Right forelimb (tissue), 1 donor: ENCODE results near the gene BBS7.

Source experiments
- DNase-seq: peaks from one replicate; pipeline ENCODE4 v3.0.0-alpha.2; 2018

The BBS7 gene

GRCh38 chr4:121869841-121870822, at the start of gene BBS7:
Gene BBS7, minus strand, starts transcription at chr4:121870474. Its CDS starts 161 bp downstream, at chr4:121870313.
- DNase-seq, result peak; percentile 99

GRCh38 chr4:121913667-121914066, 43.4 kb upstream of the BBS7 start:
- no peak for DNase-seq

GRCh38 chr4:121908346-121908745, 38.1 kb upstream of the BBS7 start:
- no peak for DNase-seq

- peak; percentile 48 for DNase-seq
Measured at GRCh38 chr4:121900132-121900983, 30.1 kb upstream of the BBS7 start.

- no peak for DNase-seq
Measured at GRCh38 chr4:121898150-121898549, 27.9 kb upstream of the BBS7 start.

- no peak for DNase-seq
Measured at GRCh38 chr4:121888134-121888533, 17.9 kb upstream of the BBS7 start.

GRCh38 chr4:121885115-121885514, 14.8 kb upstream of the BBS7 start:
- DNase-seq, result no peak

- no peak for DNase-seq
Measured at GRCh38 chr4:121881158-121881557, 10.9 kb upstream of the BBS7 start.

GRCh38 chr4:121879135-121879534, 8.9 kb upstream of the BBS7 start:
- no peak for DNase-seq

GRCh38 chr4:121877041-121877773, 6.9 kb upstream of the BBS7 start:
- DNase-seq, result no peak

- DNase-seq, result no peak
Measured at GRCh38 chr4:121876070-121876469, 5.8 kb upstream of the BBS7 start.

GRCh38 chr4:121875652-121876051, 5.4 kb upstream of the BBS7 start:
- DNase-seq, result no peak

- DNase-seq, result no peak
Measured at GRCh38 chr4:121873604-121874003, 3.3 kb upstream of the BBS7 start.

- no peak for DNase-seq
Measured at GRCh38 chr4:121863799-121864198, 6.5 kb downstream of the BBS7 start.

- no peak for DNase-seq
Measured at GRCh38 chr4:121861426-121861825, 8.8 kb downstream of the BBS7 start.

GRCh38 chr4:121860121-121860520, 10.2 kb downstream of the BBS7 start:
- DNase-seq, result no peak

- no peak for DNase-seq
Measured at GRCh38 chr4:121851354-121851753, 18.9 kb downstream of the BBS7 start.

- no peak for DNase-seq
Measured at GRCh38 chr4:121846662-121847061, 23.6 kb downstream of the BBS7 start.

GRCh38 chr4:121842862-121843261, 27.4 kb downstream of the BBS7 start:
- no peak for DNase-seq

- DNase-seq, result no peak
Measured at GRCh38 chr4:121838136-121838535, 32.1 kb downstream of the BBS7 start.

- DNase-seq, result no peak
Measured at GRCh38 chr4:121829511-121829910, 40.8 kb downstream of the BBS7 start.

- DNase-seq, result no peak
Measured at GRCh38 chr4:121827853-121828252, 42.4 kb downstream of the BBS7 start.

- DNase-seq, result no peak
Measured at GRCh38 chr4:121824950-121825349, 45.3 kb downstream of the BBS7 start.
